Activated CD4-positive, CD25-positive, alpha-beta regulatory T cell (primary cell): ENCODE measurements around the gene NLRC3.
A peak's percentile ranks its signal among the peaks of the same experiment; 100 is the strongest.
"Not testable (repeated sequence)": the region's sequence is repeated elsewhere in the genome, so short reads cannot be mapped to it uniquely, and the experiment has no call there.

Experiments
- DNase-seq, 4 experiments: peaks; one replicate each; lab custom pipeline; 2025; lab: John Stamatoyannopoulos, UW

The NLRC3 gene

GRCh38 chr16:3577302-3577752, at the start of gene NLRC3:
TSS of gene NLRC3 (minus strand) at chr16:3577403. CDS start at chr16:3565036, 12,367 bp downstream.
- DNase-seq, result peak in 1 of 4 experiments; percentile 36

GRCh38 chr16:3625911-3626732, 48.9 kb upstream of the NLRC3 start:
- DNase-seq, result no peak

GRCh38 chr16:3625331-3625730, 48.1 kb upstream of the NLRC3 start:
- DNase-seq, result no peak

- DNase-seq, result no peak
Measured at GRCh38 chr16:3623642-3624041, 46.4 kb upstream of the NLRC3 start.

- no peak for DNase-seq
Measured at GRCh38 chr16:3618769-3619141, 41.6 kb upstream of the NLRC3 start.

GRCh38 chr16:3612510-3613466, 35.6 kb upstream of the NLRC3 start:
- no peak for DNase-seq

GRCh38 chr16:3611146-3611975, 34.2 kb upstream of the NLRC3 start, which contains the start of gene SLX4:
TSS of gene SLX4 (minus strand) at chr16:3611606. CDS start at chr16:3608964, 2,642 bp downstream.
- DNase-seq, result peak; percentile 77 to 92 (median 86)

GRCh38 chr16:3610698-3611145, 33.5 kb upstream of the NLRC3 start:
- DNase-seq, result no peak

- DNase-seq, result no peak
Measured at GRCh38 chr16:3609895-3610697, 32.9 kb upstream of the NLRC3 start.

- not testable (repeated sequence) for DNase-seq
Measured at GRCh38 chr16:3608976-3609375, 31.8 kb upstream of the NLRC3 start.

GRCh38 chr16:3608069-3608468, 30.9 kb upstream of the NLRC3 start:
- DNase-seq, result no peak

GRCh38 chr16:3607634-3608033, 30.4 kb upstream of the NLRC3 start:
- DNase-seq, result no peak

GRCh38 chr16:3607161-3607560, 30.0 kb upstream of the NLRC3 start:
- no peak for DNase-seq

- no peak for DNase-seq
Measured at GRCh38 chr16:3606441-3606840, 29.2 kb upstream of the NLRC3 start.

GRCh38 chr16:3602320-3602653, 25.1 kb upstream of the NLRC3 start:
- DNase-seq, result no peak

GRCh38 chr16:3601614-3602319, 24.6 kb upstream of the NLRC3 start:
- no peak for DNase-seq

- DNase-seq, result no peak
Measured at GRCh38 chr16:3599922-3600321, 22.7 kb upstream of the NLRC3 start.

GRCh38 chr16:3599121-3599520, 21.9 kb upstream of the NLRC3 start:
- no peak for DNase-seq

- DNase-seq, result no peak
Measured at GRCh38 chr16:3598236-3598635, 21.0 kb upstream of the NLRC3 start.

- no peak for DNase-seq
Measured at GRCh38 chr16:3597676-3598075, 20.5 kb upstream of the NLRC3 start.
